ENCODE data around the gene ABHD12. TPM values are rescaled to one million over a fixed set of nuclear protein-coding genes. Genes with fewer than 3 reads are reported as not detected.

ABHD12 gene
- total RNA-seq, 1 donor from 2014 or later, result 79.3 TPM

DNA sequence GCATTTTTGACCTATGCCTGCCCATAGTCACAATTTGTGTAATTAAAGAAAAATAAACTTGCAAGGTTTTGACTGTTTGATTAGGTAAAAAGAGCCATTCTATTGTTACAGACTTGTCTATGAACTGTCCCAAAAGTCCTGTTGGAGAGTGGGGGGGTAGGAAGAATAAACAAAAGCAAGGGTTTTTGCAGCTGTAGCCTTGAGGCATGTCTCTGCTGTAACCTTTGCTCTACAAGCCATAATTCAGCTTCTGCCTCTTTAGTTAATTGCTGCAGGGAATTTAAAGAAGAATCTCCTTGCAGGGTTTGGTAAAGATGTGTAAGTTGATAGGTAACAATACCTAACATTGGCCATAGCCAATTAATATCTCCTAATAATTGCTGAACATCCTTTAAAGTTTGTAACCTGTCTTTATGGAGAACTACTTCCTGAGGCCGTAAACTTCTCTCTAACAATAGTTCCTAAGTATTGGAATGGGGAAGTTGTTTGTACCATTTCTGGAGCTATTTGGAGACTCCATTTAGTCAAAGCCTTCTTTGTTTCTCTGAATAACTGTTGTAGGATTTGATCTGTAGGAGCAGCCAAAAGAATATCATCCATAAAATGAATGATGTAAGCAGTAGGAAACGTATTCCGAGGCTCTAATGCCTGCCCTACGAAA lies 7.9 kb upstream of the ABHD12 start:
- TF ChIP-seq, protein P1, sequence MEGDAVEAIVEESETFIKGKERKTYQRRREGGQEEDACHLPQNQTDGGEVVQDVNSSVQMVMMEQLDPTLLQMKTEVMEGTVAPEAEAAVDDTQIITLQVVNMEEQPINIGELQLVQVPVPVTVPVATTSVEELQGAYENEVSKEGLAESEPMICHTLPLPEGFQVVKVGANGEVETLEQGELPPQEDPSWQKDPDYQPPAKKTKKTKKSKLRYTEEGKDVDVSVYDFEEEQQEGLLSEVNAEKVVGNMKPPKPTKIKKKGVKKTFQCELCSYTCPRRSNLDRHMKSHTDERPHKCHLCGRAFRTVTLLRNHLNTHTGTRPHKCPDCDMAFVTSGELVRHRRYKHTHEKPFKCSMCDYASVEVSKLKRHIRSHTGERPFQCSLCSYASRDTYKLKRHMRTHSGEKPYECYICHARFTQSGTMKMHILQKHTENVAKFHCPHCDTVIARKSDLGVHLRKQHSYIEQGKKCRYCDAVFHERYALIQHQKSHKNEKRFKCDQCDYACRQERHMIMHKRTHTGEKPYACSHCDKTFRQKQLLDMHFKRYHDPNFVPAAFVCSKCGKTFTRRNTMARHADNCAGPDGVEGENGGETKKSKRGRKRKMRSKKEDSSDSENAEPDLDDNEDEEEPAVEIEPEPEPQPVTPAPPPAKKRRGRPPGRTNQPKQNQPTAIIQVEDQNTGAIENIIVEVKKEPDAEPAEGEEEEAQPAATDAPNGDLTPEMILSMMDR (conservative IDR thresholded peaks at IDR 0.05; ENCODE audit: low read depth, low read length), result no peak
- no peak overlapping the region for H3K4me3 ChIP-seq (ENCODE audit: low read depth, low read length)
- no peak for DNase-seq (ENCODE audit: low read depth)

DNA sequence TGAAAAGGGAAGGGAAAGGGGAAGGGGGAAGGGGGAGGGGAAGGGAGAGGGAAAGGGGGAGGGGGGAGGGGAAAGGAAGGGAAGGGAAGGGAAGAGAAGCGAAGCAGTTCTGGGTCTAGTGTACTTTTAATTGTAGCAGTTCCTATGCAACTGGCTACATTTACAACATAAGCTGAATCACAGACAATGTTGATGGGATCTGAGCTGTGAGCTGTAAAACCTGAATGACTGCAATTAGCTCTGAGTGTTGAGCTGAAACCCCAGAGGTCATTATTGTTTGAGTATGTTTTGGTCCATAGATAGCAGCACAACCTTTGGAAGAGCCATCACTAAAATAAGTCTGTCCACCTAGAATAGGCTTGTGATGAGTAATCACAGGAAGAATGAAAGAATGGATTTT lies 7.2 kb upstream of the ABHD12 start:
- no peak overlapping the region for H3K4me3 ChIP-seq (ENCODE audit: low read depth, low read length)
- TF ChIP-seq, protein P1 (conservative IDR thresholded peaks at IDR 0.05; ENCODE audit: low read depth, low read length), result no peak
- no peak for DNase-seq (ENCODE audit: low read depth)

DNA sequence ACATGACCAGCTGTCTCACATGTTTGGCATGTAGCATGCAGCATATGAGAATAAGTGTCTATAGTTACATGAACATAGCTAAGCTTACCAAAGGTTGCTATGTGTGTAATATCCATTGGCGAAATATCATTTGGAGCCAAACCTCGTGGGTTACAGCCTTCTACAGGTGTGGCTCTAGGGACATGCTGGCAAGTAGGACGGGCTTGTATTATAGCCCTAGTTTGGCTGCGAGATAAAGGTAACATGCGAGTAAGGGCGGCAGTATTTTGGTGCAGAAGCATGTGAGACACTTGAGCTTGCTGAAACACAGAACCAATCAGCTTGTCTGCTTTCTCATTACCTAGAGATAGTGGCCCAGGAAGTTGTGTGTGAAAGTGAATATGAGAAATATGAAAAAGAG lies 6.5 kb upstream of the ABHD12 start:
- H3K4me3 ChIP-seq (ENCODE audit: low read depth, low read length), result no peak overlapping the region
- TF ChIP-seq, protein P1 (conservative IDR thresholded peaks at IDR 0.05; ENCODE audit: low read depth, low read length), result no peak
- DNase-seq (ENCODE audit: low read depth), result no peak

DNA sequence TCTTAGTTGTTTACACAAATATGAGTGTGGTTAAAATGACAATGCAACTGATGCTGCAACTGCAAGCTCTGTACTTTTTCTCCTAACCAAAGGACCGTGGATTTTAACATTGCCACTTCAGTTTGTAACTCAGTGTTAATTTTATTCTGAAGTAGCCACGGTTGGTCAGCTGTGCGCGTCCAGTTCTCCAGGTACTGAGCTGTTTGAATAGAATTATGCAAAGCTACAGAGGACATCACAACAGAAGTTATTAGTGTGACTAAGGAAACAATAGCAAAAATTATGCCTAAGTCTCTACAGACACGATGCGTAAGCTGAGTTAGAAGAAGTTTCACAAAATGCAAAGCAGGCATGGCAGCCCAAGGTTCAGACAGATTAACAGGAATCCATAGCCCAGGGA lies 4.4 kb upstream of the ABHD12 start:
- TF ChIP-seq, protein P1 (conservative IDR thresholded peaks at IDR 0.05; ENCODE audit: low read depth, low read length), result no peak
- H3K4me3 ChIP-seq (ENCODE audit: low read depth, low read length), result no peak overlapping the region
- DNase-seq (ENCODE audit: low read depth), result no peak

DNA sequence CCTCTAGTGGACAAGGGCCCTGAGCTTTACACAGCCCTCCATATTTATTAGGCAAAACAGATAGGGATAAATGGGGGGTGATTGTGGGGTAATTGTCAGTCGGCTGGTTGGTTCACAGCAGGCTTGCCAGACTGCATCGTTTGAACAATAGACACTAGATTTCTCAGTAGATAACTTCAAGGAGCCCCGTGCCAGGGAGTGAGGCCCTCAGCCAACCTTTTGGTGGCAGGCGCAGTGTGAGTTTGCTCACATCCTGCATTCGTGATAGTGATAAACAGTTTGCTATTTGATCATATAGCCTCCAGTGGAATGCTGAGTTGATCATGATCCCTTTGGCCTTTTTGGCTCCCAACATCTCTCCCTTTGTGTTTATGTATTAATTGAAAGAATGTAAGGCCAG lies 3.6 kb upstream of the ABHD12 start:
- DNase-seq (ENCODE audit: low read depth), result no peak
- TF ChIP-seq, protein P1 (conservative IDR thresholded peaks at IDR 0.05; ENCODE audit: low read depth, low read length), result no peak
- no peak overlapping the region for H3K4me3 ChIP-seq (ENCODE audit: low read depth, low read length)

DNA sequence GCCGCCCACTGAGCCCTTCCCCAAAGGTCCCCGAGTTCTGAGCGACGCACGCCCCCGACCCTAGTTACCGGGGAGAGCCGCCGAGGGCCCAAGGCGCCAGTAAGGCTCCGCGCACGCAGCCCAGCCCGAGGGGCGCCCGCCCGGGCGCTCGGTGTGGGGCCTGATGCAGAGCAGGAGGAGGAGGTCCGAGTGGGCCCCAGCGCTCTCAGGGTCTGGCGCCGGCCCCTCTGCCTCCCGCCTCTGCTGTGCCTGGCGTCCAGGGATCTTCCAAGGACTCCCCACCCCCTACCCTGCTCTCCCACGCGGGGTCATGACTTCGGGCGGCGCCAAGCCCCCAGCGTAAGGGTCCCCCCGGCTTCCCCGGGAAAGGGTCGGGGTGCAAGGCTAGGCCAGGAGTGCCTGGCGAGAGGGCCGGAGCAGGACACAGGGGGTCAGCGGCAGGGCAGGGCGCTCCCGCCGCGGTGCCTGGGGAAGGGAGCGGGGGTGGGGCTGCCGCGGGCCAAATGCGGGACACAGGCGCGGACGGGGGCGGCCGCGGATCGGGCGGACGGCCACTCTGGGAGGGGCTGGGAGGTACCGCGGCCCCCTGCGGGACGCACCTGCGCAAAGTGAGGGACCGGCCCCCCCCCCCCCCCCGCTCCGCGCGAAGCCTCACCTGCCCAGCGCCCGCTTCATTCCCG lies 637 bp downstream of the ABHD12 start:
- no peak for DNase-seq (ENCODE audit: low read depth)

More for the DNA sequence above, 637 bp downstream of the ABHD12 start:
- TF ChIP-seq, protein P1 (conservative IDR thresholded peaks at IDR 0.05; ENCODE audit: low read depth, low read length), result no peak
- peak overlapping the region; percentile 97 for H3K4me3 ChIP-seq (ENCODE audit: low read depth, low read length)
